CD14-positive monocyte (primary cell): ENCODE data around the gene CHMP4B. TPM values are rescaled to one million over a fixed set of nuclear protein-coding genes. Genes with fewer than 3 reads are reported as not detected.

Experiments
- DNase-seq, 3 donors: peaks; one replicate each; pipeline ENCODE4 v3.0.0-alpha.2; 2011 to 2022
- H2AFZ ChIP-seq: 2 replicates; pipeline ENCODE4 v1.6.0; 2012; ENCODE audit warnings: mild to moderate bottlenecking, low read depth, low read length, inconsistent platforms; ENCODE audit not compliant: insufficient read depth, poor library complexity, severe bottlenecking
- H3K27ac ChIP-seq, 2 donors: 1 replicate in 1 of 2; 2 replicates in 1 of 2; pipeline ENCODE4 v1.5.1; 2012 to 2013; ENCODE audit warnings: low read length in 2 of 2, control low read depth in 1 of 2, inconsistent platforms in 1 of 2, low read depth in 1 of 2, mild to moderate bottlenecking in 1 of 2
- H3K27me3 ChIP-seq, 2 donors: one replicate each; pipeline versions ENCODE4 v1.6.0 to v1.6.1; 2011 to 2013; ENCODE audit warnings: low read length in 2 of 2; ENCODE audit not compliant: control insufficient read depth in 2 of 2, insufficient read depth in 2 of 2
- H3K36me3 ChIP-seq, 2 donors: replicated peaks in 1 of 2; 1 replicate in 1 of 2; 2 replicates in 1 of 2; pipeline versions ENCODE4 v1.5.1 to v1.6.1; 2012 to 2013; ENCODE audit warnings: low read length in 2 of 2, control low read depth in 1 of 2, inconsistent platforms in 1 of 2, mild to moderate bottlenecking in 1 of 2; ENCODE audit not compliant: insufficient read depth in 2 of 2, control insufficient read depth in 1 of 2
- H3K4me1 ChIP-seq, 2 donors: 1 replicate in 1 of 2; 2 replicates in 1 of 2; pipeline versions ENCODE4 v1.5.1 to v1.6.1; 2012 to 2013; ENCODE audit warnings: low read length in 2 of 2, control low read depth in 1 of 2, inconsistent platforms in 1 of 2, mild to moderate bottlenecking in 1 of 2, moderate library complexity in 1 of 2; ENCODE audit not compliant: insufficient read depth in 2 of 2, control insufficient read depth in 1 of 2
- H3K4me2 ChIP-seq: replicated peaks from 2 replicates; pipeline ENCODE3; 2012; ENCODE audit warnings: low read length, moderate library complexity, mild to moderate bottlenecking; ENCODE audit not compliant: poor library complexity, severe bottlenecking; ENCODE audit errors: extremely low read depth
- H3K4me3 ChIP-seq, 3 experiments: fragments of 200-600 bp in 1 of 3; sonication (generic) in 1 of 3; replicated peaks in 1 of 3; 1 replicate in 2 of 3; 2 replicates in 1 of 3; pipeline ENCODE4 v1.5.1; 2011 to 2013; ENCODE audit warnings: low read length in 3 of 3, mild to moderate bottlenecking in 3 of 3, control low read depth in 2 of 3, low read depth in 2 of 3, inconsistent platforms in 1 of 3, moderate library complexity in 1 of 3
- H3K79me2 ChIP-seq: 2 replicates; pipeline ENCODE4 v1.6.0; 2012; ENCODE audit warnings: mild to moderate bottlenecking, control low read depth, inconsistent platforms, low read length, moderate library complexity; ENCODE audit not compliant: insufficient read depth
- H3K9ac ChIP-seq: 2 replicates; pipeline ENCODE4 v1.6.0; 2017; ENCODE audit warnings: low read length, mild to moderate bottlenecking; ENCODE audit not compliant: insufficient read depth, poor library complexity, severe bottlenecking
- H3K9me3 ChIP-seq, 2 donors: replicated peaks in 1 of 2; 1 replicate in 1 of 2; 2 replicates in 1 of 2; pipeline versions ENCODE4 v1.5.1 to v1.6.1; 2012 to 2013; ENCODE audit warnings: low read length in 2 of 2, control low read depth in 1 of 2; ENCODE audit not compliant: control insufficient read depth in 1 of 2, insufficient read depth in 1 of 2
- H4K20me1 ChIP-seq: 2 replicates; pipeline ENCODE4 v1.6.0; 2012; ENCODE audit warnings: mild to moderate bottlenecking, low read length, control low read depth, moderate library complexity; ENCODE audit not compliant: insufficient read depth
- H3K27ac Mint-ChIP-seq, 7 donors: one replicate each; pipeline ENCODE4 v1.8.0; 2020; ENCODE audit warnings: mild to moderate bottlenecking in 7 of 7, mixed read lengths in 7 of 7, moderate library complexity in 6 of 7, inconsistent platforms in 2 of 7
- H3K27me3 Mint-ChIP-seq, 3 donors: one replicate each; pipeline ENCODE4 v1.8.0; 2021 to 2022; ENCODE audit warnings: low read depth in 3 of 3, mild to moderate bottlenecking in 3 of 3, mixed read lengths in 3 of 3, moderate library complexity in 3 of 3, inconsistent platforms in 1 of 3
- H3K36me3 Mint-ChIP-seq, 2 donors: one replicate each; pipeline ENCODE4 v1.8.0; 2020; ENCODE audit warnings: mixed read lengths in 2 of 2, inconsistent platforms in 1 of 2, mild to moderate bottlenecking in 1 of 2
- H3K4me1 Mint-ChIP-seq: one replicate; pipeline ENCODE4 v1.8.0; 2020; ENCODE audit warnings: mild to moderate bottlenecking, mixed read lengths
- H3K4me3 Mint-ChIP-seq, 2 donors: one replicate each; pipeline ENCODE4 v1.8.0; 2020; ENCODE audit warnings: mild to moderate bottlenecking in 2 of 2, mixed read lengths in 2 of 2, moderate library complexity in 1 of 2
- H3K9me3 Mint-ChIP-seq, 7 donors: one replicate each; pipeline ENCODE4 v1.8.0; 2020 to 2022; ENCODE audit warnings: mixed read lengths in 7 of 7, mild to moderate bottlenecking in 6 of 7, moderate library complexity in 6 of 7, inconsistent platforms in 2 of 7
- WGBS: methylation state at CpG from one replicate; pipeline ENCODE4 v1.1.5; 2013; ENCODE audit warnings: missing lambda C conversion rate; ENCODE audit not compliant: insufficient coverage; 5-methylcytosine and 5-hydroxymethylcytosine counted together
- intact Hi-C, 2 donors: fragments of 100-400 bp; cut with micrococcal nuclease; formaldehyde crosslinking; loops; one replicate each; pipeline versions ENCODE4 v1.15.0 to v1.15.1; 2023
- polyA plus RNA-seq, 3 donors: library from polyadenylated mRNA; depleted of rRNA in 1 of 3; unstranded in 2 of 3; stranded (reverse) in 1 of 3; fragments of 300-500 nt in 2 of 3; fragments of >200 nt in 1 of 3; fragmentation: Illumina TruSeq in 2 of 3; gene quantifications; 1 replicate in 2 of 3; 2 replicates in 1 of 3; pipeline ENCODE4 v1.2.3, GENCODE V29; 2012 to 2021
- TF ChIP-seq, protein P1 (sequence below): fragments of 200-600 bp; IDR thresholded peaks from one replicate; pipeline ENCODE4 v1.8.0; 2022; ENCODE audit warnings: antibody characterized with exemption, mild to moderate bottlenecking

Gene CHMP4B
- polyA plus RNA-seq, 3 donors = 7.1 to 181 (median 10.0) TPM

DNA sequence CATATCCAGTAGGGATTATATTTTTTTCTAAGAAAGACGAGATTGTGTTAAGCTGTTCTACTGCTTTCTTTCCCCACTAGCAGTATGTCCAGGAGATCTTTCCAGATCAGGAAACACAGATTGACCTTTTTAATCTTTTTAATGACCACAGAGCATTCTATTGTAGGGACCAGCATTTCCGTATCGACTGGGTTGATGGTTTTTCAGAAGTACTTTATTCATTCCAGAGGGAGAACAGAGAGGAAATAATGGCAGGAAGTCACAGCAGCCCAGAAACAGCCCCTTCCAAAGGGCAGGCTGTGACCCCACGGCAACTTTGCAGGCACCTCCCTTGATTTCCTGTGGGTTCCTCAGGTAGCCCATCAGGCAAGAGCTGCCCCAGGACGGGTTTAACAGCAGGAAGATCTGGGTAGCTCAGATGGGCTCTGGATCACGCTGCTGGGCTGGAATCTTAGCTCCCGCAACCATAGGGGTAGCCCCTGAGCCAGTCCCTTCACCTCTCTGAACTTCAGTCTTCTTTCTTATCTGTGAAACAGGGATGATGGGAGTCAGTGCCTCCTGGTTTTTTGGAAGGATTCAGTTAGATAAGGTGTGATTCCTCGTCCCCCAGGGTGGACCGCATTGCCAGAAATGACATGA, 23.8 kb upstream of the CHMP4B start:
- no peak overlapping the region for H3K9ac ChIP-seq
- peaks cover 59% of the 10 kb centered on the region for H3K4me1 Mint-ChIP-seq
- H3K36me3 ChIP-seq = peaks cover 4 to 18% of the 10 kb centered on the region in 2 donors
- H3K4me2 ChIP-seq = peak overlapping the region; percentile 23
- H3K4me3 Mint-ChIP-seq = peak overlapping the region in 1 of 2 donors; percentile 20
- peaks cover 36 to 58% of the 10 kb centered on the region in 2 donors for H3K4me1 ChIP-seq
- WGBS = 53% methylated on average over 3 of the region's 9 CpGs
- H3K9me3 ChIP-seq = no peaks in the 10 kb centered on the region
- intact Hi-C loops = no loop called here
- peak overlapping the region; percentile 54 for H2AFZ ChIP-seq
- H3K27ac Mint-ChIP-seq = peak overlapping the region in 2 of 7 donors; percentile 29 to 63
- H3K4me3 ChIP-seq = no peak overlapping the region
- DNase-seq = no peak
- peaks cover 12 to 34% of the 10 kb centered on the region in 2 donors for H3K36me3 Mint-ChIP-seq
- no peaks in the 10 kb centered on the region for H4K20me1 ChIP-seq
- H3K9me3 Mint-ChIP-seq = no peaks in the 10 kb centered on the region
- no peaks in the 10 kb centered on the region for H3K27me3 ChIP-seq
- H3K27me3 Mint-ChIP-seq = no peaks in the 10 kb centered on the region
- peak overlapping the region in 1 of 2 donors; percentile 46 for H3K27ac ChIP-seq
- TF ChIP-seq, protein P1, sequence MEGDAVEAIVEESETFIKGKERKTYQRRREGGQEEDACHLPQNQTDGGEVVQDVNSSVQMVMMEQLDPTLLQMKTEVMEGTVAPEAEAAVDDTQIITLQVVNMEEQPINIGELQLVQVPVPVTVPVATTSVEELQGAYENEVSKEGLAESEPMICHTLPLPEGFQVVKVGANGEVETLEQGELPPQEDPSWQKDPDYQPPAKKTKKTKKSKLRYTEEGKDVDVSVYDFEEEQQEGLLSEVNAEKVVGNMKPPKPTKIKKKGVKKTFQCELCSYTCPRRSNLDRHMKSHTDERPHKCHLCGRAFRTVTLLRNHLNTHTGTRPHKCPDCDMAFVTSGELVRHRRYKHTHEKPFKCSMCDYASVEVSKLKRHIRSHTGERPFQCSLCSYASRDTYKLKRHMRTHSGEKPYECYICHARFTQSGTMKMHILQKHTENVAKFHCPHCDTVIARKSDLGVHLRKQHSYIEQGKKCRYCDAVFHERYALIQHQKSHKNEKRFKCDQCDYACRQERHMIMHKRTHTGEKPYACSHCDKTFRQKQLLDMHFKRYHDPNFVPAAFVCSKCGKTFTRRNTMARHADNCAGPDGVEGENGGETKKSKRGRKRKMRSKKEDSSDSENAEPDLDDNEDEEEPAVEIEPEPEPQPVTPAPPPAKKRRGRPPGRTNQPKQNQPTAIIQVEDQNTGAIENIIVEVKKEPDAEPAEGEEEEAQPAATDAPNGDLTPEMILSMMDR = no peak
- no peaks in the 10 kb centered on the region for H3K79me2 ChIP-seq

DNA sequence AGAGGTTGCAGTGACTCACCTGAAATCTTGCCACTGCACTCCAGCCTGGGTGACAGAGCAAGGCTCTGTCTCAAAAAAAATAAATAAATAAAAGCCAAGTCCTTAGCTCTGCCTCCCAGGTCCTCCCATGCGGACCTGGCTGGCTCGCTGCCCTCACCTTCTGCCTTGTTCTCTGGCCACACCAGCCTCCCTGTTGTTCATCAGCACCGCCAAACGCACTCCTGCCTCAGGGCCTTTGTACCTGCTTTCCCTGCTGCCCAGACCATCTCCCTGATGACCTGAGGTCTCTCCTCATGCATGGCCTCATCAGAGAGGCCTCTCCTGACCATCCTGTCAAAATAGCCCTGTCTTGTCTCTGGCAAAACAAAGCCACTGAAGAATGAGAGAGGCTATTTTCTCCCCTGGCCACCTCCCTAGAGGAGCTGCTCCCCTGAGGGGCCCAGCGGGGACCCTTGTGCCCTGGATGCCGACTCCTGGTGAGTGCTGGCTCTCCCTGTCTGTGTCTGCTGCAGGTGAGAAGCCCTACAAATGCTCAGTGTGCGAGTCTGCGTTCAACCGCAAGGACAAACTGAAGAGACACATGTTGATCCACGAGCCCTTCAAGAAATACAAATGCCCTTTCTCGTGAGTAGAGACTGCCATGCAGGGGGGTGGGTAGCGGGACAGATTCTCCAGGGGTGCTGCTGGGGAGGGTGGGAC, 22.6 kb upstream of the CHMP4B start:
- Histone ChIP-seq H3K4me1 (peaks cover 35 to 54% of the 10 kb centered on the region in 2 donors), H2AFZ (no peak overlapping the region), H3K9me3 (no peaks in the 10 kb centered on the region), H4K20me1 (no peaks in the 10 kb centered on the region), H3K27me3 (no peaks in the 10 kb centered on the region), H3K79me2 (no peaks in the 10 kb centered on the region), H3K4me3 (no peak overlapping the region), H3K36me3 (peaks cover 4 to 18% of the 10 kb centered on the region in 2 donors), H3K9ac (no peak overlapping the region), H3K27ac (peak overlapping the region in 1 of 2 donors; percentile 31), H3K4me2 (no peak overlapping the region)
- Mint-ChIP-seq H3K9me3 (peaks cover 0 to 1% (median 0%) of the 10 kb centered on the region in 7 donors), H3K4me1 (peaks cover 64% of the 10 kb centered on the region), H3K27me3 (no peaks in the 10 kb centered on the region), H3K36me3 (peaks cover 12 to 30% of the 10 kb centered on the region in 2 donors), H3K4me3 (no peak overlapping the region), H3K27ac (peak overlapping the region in 2 of 7 donors; percentile 1 to 69)
- no peak for DNase-seq
- intact Hi-C loops = no loop called here
- TF ChIP-seq, protein P1 = no peak
- 99% methylated on average over 9 of the region's 12 CpGs for WGBS
